Liver (tissue), 9 donors: ENCODE measurements around the gene CAMSAP1. TPM values are rescaled to one million over a fixed set of nuclear protein-coding genes. Genes with fewer than 3 reads are reported as not detected.

Experiments
- DNase-seq: peaks from one replicate; pipeline ENCODE4 v3.0.0-alpha.2; 2017; ENCODE audit warnings: low spot score
- H3K27ac ChIP-seq, 2 donors: one replicate each; pipeline ENCODE4 v1.7.0; 2013; ENCODE audit warnings: inconsistent platforms in 2 of 2, low read length in 2 of 2, control low read depth in 1 of 2, low read depth in 1 of 2, mild to moderate bottlenecking in 1 of 2
- H3K27me3 ChIP-seq, 4 donors: one replicate each; pipeline versions ENCODE4 v1.6.1 to v1.7.0; 2013; ENCODE audit warnings: low read length in 3 of 4, inconsistent platforms in 1 of 4, mild to moderate bottlenecking in 1 of 4, moderate library complexity in 1 of 4; ENCODE audit not compliant: control insufficient read depth in 4 of 4, insufficient read depth in 4 of 4
- H3K36me3 ChIP-seq, 4 donors: one replicate each; pipeline versions ENCODE4 v1.6.1 to v1.7.0; 2013; ENCODE audit warnings: low read length in 3 of 4, mild to moderate bottlenecking in 3 of 4, low read depth in 1 of 4, moderate library complexity in 1 of 4; ENCODE audit not compliant: control insufficient read depth in 4 of 4, insufficient read depth in 3 of 4
- H3K4me1 ChIP-seq, 4 donors: one replicate each; pipeline versions ENCODE4 v1.6.1 to v1.7.0; 2013; ENCODE audit warnings: low read length in 3 of 4, mild to moderate bottlenecking in 3 of 4, moderate library complexity in 1 of 4; ENCODE audit not compliant: control insufficient read depth in 4 of 4, insufficient read depth in 4 of 4
- H3K4me3 ChIP-seq, 3 donors: one replicate each; pipeline versions ENCODE4 v1.6.1 to v1.7.0; 2013; ENCODE audit warnings: low read length in 3 of 3, control low read depth in 1 of 3, low read depth in 1 of 3, mild to moderate bottlenecking in 1 of 3
- H3K9ac ChIP-seq, 2 donors: one replicate each; pipeline ENCODE4 v1.7.0; 2013; ENCODE audit warnings: low read length in 2 of 2, mild to moderate bottlenecking in 2 of 2, moderate library complexity in 2 of 2, control low read depth in 1 of 2, low read depth in 1 of 2
- H3K9me3 ChIP-seq, 4 donors: one replicate each; pipeline versions ENCODE4 v1.6.1 to v1.7.0; 2013; ENCODE audit warnings: low read length in 3 of 4; ENCODE audit not compliant: control insufficient read depth in 4 of 4
- ATF3 ChIP-seq: IDR thresholded peaks from 2 replicates; pipeline ENCODE4 v1.6.1; 2016; ENCODE audit warnings: antibody characterized with exemption
- CTCF ChIP-seq: fragments of 150-350 bp; IDR thresholded peaks from 2 replicates; pipeline ENCODE4 v1.5.1; 2017; ENCODE audit warnings: improper control_type of control experiment, low read depth, low read length; ENCODE audit not compliant: missing input control
- EGR1 ChIP-seq, 2 donors: IDR thresholded peaks; 2 replicates each; pipeline ENCODE4 v1.6.1; 2016 to 2018; ENCODE audit warnings: antibody characterized with exemption in 2 of 2, low read depth in 2 of 2
- FOXA1 ChIP-seq: IDR thresholded peaks from 2 replicates; pipeline ENCODE4 v1.6.1; 2016; ENCODE audit warnings: antibody characterized with exemption
- FOXA2 ChIP-seq: IDR thresholded peaks from 2 replicates; pipeline ENCODE4 v1.6.1; 2016; ENCODE audit warnings: antibody characterized with exemption
- GABPA ChIP-seq, 2 donors: IDR thresholded peaks in 1 of 2; conservative IDR thresholded peaks in 1 of 2; 2 replicates each; pipeline ENCODE4 v1.6.1; 2016; ENCODE audit warnings: antibody characterized with exemption in 2 of 2, mild to moderate bottlenecking in 1 of 2, moderate library complexity in 1 of 2
- HNF4A ChIP-seq, 2 donors: conservative IDR thresholded peaks; 2 replicates each; pipeline ENCODE4 v1.6.1; 2016; ENCODE audit warnings: antibody characterized with exemption in 2 of 2, mild to moderate bottlenecking in 2 of 2
- JUND ChIP-seq, 2 donors: IDR thresholded peaks; 2 replicates each; pipeline ENCODE4 v1.6.1; 2016; ENCODE audit warnings: antibody characterized with exemption in 2 of 2
- MAX ChIP-seq: IDR thresholded peaks from 2 replicates; pipeline ENCODE4 v1.6.1; 2016; ENCODE audit warnings: antibody characterized with exemption
- NR2F2 ChIP-seq: IDR thresholded peaks from 2 replicates; pipeline ENCODE4 v1.6.1; 2016; ENCODE audit warnings: antibody characterized with exemption
- RAD21 ChIP-seq, 2 donors: IDR thresholded peaks; 2 replicates each; pipeline ENCODE4 v1.6.1; 2016; ENCODE audit warnings: antibody characterized with exemption in 2 of 2, mild to moderate bottlenecking in 2 of 2
- REST ChIP-seq: IDR thresholded peaks from 2 replicates; pipeline ENCODE4 v1.6.1; 2016; ENCODE audit warnings: antibody characterized with exemption, mild to moderate bottlenecking
- RXRA ChIP-seq, 2 donors: IDR thresholded peaks; 2 replicates each; pipeline ENCODE4 v1.6.1; 2017 to 2018; ENCODE audit warnings: antibody characterized with exemption in 2 of 2, mild to moderate bottlenecking in 1 of 2
- SP1 ChIP-seq: IDR thresholded peaks from 2 replicates; pipeline ENCODE4 v1.6.1; 2018; ENCODE audit warnings: antibody characterized with exemption, mild to moderate bottlenecking
- YY1 ChIP-seq: IDR thresholded peaks from 2 replicates; pipeline ENCODE4 v1.6.1; 2016; ENCODE audit warnings: antibody characterized with exemption, mild to moderate bottlenecking
- ZBTB33 ChIP-seq: IDR thresholded peaks from 2 replicates; pipeline ENCODE4 v1.6.1; 2016; ENCODE audit warnings: antibody characterized with exemption
- WGBS: extraction: QIAGEN DNeasy Blood & Tissue Kit; methylation state at CpG from one replicate; pipeline ENCODE4 v1.1.7; 2013; 5-methylcytosine and 5-hydroxymethylcytosine counted together
- polyA plus RNA-seq, 2 donors: library from polyadenylated mRNA; stranded (reverse) in 1 of 2; unstranded in 1 of 2; fragments of 200-250 nt in 1 of 2; fragments of >200 nt in 1 of 2; fragmentation: Nextera tagmentation in 1 of 2; extraction: Ambion mirVana in 1 of 2; gene quantifications; one replicate each; pipeline versions ENCODE4 v1.2.1 to v1.2.3, GENCODE V29; 2013 to 2015
- total RNA-seq, 2 donors: library from RNA; depleted of rRNA; stranded (reverse); fragments of >200 nt; gene quantifications; one replicate each; pipeline ENCODE4 v1.2.3, GENCODE V29; 2014
- donor health status: healthy.
- donor health status: healthy.
- donor health status: healthy.
- donor health status: healthy.
- donor health status: healthy.

The CAMSAP1 gene
- total and polyA plus RNA-seq, 4 donors = 0.97 to 6.4 (median 5.1) TPM

- Histone ChIP-seq H3K9me3 (no peaks in the 10 kb centered on the region), H3K4me1 (no peaks in the 10 kb centered on the region), H3K9ac (no peak overlapping the region), H3K4me3 (no peak overlapping the region), H3K36me3 (peaks cover 4 to 30% (median 8%) of the 10 kb centered on the region in 4 donors), H3K27ac (no peak overlapping the region), H3K27me3 (no peaks in the 10 kb centered on the region)
- no peak for DNase-seq
- TF ChIP-seq FOXA1 (no peak), SP1 (no peak), CTCF (no peak), ATF3 (no peak), RXRA (IDR thresholded peaks at IDR 0.05) (no peak), RAD21 (IDR thresholded peaks at IDR 0.05) (no peak), HNF4A (conservative IDR thresholded peaks at IDR 0.05) (no peak), GABPA (IDR thresholded peaks at IDR 0.05 in 1 of 2, conservative IDR thresholded peaks at IDR 0.05 in 1 of 2) (no peak), YY1 (no peak), NR2F2 (no peak), REST (no peak)
- WGBS = 95% methylated on average over 27 of the region's 27 CpGs
Measured at GRCh38 chr9:135928731-135929655, 21.6 kb upstream of the CAMSAP1 start.

GRCh38 chr9:135928074-135928730, 20.9 kb upstream of the CAMSAP1 start:
- H3K27ac ChIP-seq = no peak overlapping the region
- H3K9ac ChIP-seq = no peak overlapping the region
- H3K36me3 ChIP-seq = peaks cover 3 to 22% (median 5%) of the 10 kb centered on the region in 4 donors
- H3K4me1 ChIP-seq = no peaks in the 10 kb centered on the region
- no peaks in the 10 kb centered on the region for H3K9me3 ChIP-seq
- H3K27me3 ChIP-seq = no peaks in the 10 kb centered on the region
- no peak for DNase-seq
- H3K4me3 ChIP-seq = no peak overlapping the region
- 93% methylated on average over 23 of the region's 23 CpGs for WGBS
- TF ChIP-seq HNF4A (conservative IDR thresholded peaks at IDR 0.05) (no peak), FOXA2 (no peak), FOXA1 (no peak), REST (no peak), EGR1 (IDR thresholded peaks at IDR 0.05; ENCODE audit: low read depth in 2 of 2) (no peak), MAX (no peak), NR2F2 (no peak), RXRA (IDR thresholded peaks at IDR 0.05) (no peak), ZBTB33 (no peak), GABPA (IDR thresholded peaks at IDR 0.05 in 1 of 2, conservative IDR thresholded peaks at IDR 0.05 in 1 of 2) (no peak), RAD21 (IDR thresholded peaks at IDR 0.05) (no peak), ATF3 (no peak), YY1 (no peak), JUND (IDR thresholded peaks at IDR 0.05) (no peak)
